Right atrium auricular region (tissue), 2 donors: ENCODE results near the gene SNAPC3. TPM values are rescaled to one million over a fixed set of nuclear protein-coding genes. Genes with fewer than 3 reads are reported as not detected.

Experiments
- DNase-seq: peaks from one replicate; pipeline ENCODE4 v3.0.0-alpha.2; 2019; ENCODE audit warnings: low spot score
- H3K27ac ChIP-seq, 2 donors: fragments of 200-600 bp; sonication (generic); 1 replicate in 1 of 2; 2 replicates in 1 of 2; pipeline ENCODE4 v1.5.1; 2016 to 2019
- H3K27me3 ChIP-seq, 2 donors: fragments of 200-600 bp; sonication (generic); one replicate each; pipeline versions ENCODE4 v1.5.1 to v1.6.0; 2017 to 2019
- H3K36me3 ChIP-seq: fragments of 200-600 bp; sonication (generic); one replicate; pipeline ENCODE4 v1.5.1; 2016
- H3K4me1 ChIP-seq, 2 donors: fragments of 200-600 bp; sonication (generic); one replicate each; pipeline versions ENCODE4 v1.5.1 to v1.6.0; 2017 to 2019
- H3K4me3 ChIP-seq, 2 donors: fragments of 200-600 bp; sonication (generic); 1 replicate in 1 of 2; 2 replicates in 1 of 2; pipeline ENCODE4 v1.5.1; 2017 to 2019; ENCODE audit warnings: mild to moderate bottlenecking in 1 of 2, moderate library complexity in 1 of 2
- H3K9me3 ChIP-seq, 2 donors: fragments of 200-600 bp; sonication (generic); one replicate each; pipeline ENCODE4 v1.5.1; 2019
- CTCF ChIP-seq, 2 donors: fragments of 200-600 bp; sonication (generic); IDR thresholded peaks; one replicate each; pipeline ENCODE4 v1.5.1; 2019; ENCODE audit warnings: antibody characterized with exemption in 2 of 2
- total RNA-seq, 2 donors: library from RNA; depleted of rRNA; stranded (reverse); fragments of >200 nt; gene quantifications; one replicate each; pipeline ENCODE4 v1.1.0, GENCODE V29; 2016

The SNAPC3 gene
- total RNA-seq, 2 donors from 2014 or later = 14.5 to 23.9 TPM

GRCh38 chr9:15501179-15501578 is 78.5 kb downstream of the SNAPC3 start:
- Histone ChIP-seq H3K36me3 (peaks cover 10% of the 10 kb centered on the region), H3K4me3 (no peak overlapping the region), H3K27me3 (no peaks in the 10 kb centered on the region), H3K4me1 (no peaks in the 10 kb centered on the region), H3K27ac (no peak overlapping the region), H3K9me3 (no peaks in the 10 kb centered on the region)
- no peak for DNase-seq
- no peak for TF ChIP-seq CTCF (IDR thresholded peaks at IDR 0.05)

- TF ChIP-seq CTCF (IDR thresholded peaks at IDR 0.05) = no peak
- H3K36me3 ChIP-seq = peaks cover 16% of the 10 kb centered on the region
These were observed 79.1 kb downstream of the SNAPC3 start for GRCh38 chr9:15501803-15502202.

GRCh38 chr9:15505921-15506320 is 83.2 kb downstream of the SNAPC3 start:
- Histone ChIP-seq H3K36me3 (peaks cover 22% of the 10 kb centered on the region), H3K27ac (no peak overlapping the region), H3K27me3 (no peaks in the 10 kb centered on the region), H3K9me3 (no peaks in the 10 kb centered on the region), H3K4me1 (peaks cover 0 to 12% of the 10 kb centered on the region in 2 donors), H3K4me3 (no peak overlapping the region)
- TF ChIP-seq CTCF (IDR thresholded peaks at IDR 0.05) = no peak
- DNase-seq = no peak

More at GRCh38 chr9:15501803-15502202, 79.1 kb downstream of the SNAPC3 start:
- no peaks in the 10 kb centered on the region for H3K27me3 ChIP-seq
- no peak overlapping the region for H3K27ac ChIP-seq
- H3K9me3 ChIP-seq = no peaks in the 10 kb centered on the region
- no peak overlapping the region for H3K4me3 ChIP-seq
- H3K4me1 ChIP-seq = no peaks in the 10 kb centered on the region
- no peak for DNase-seq

GRCh38 chr9:15509931-15510788 is 87.5 kb downstream of the SNAPC3 start:
- peaks cover 0 to 20% of the 10 kb centered on the region in 2 donors for H3K4me1 ChIP-seq
- H3K9me3 ChIP-seq = no peaks in the 10 kb centered on the region
- DNase-seq = no peak
- peaks cover 19% of the 10 kb centered on the region for H3K36me3 ChIP-seq
- H3K4me3 ChIP-seq = peak overlapping the region; percentile 92 to 95
- H3K27ac ChIP-seq = peak overlapping the region; percentile 93 to 94
- TF ChIP-seq CTCF (IDR thresholded peaks at IDR 0.05) = peak in 1 of 2 donors; percentile 7
- H3K27me3 ChIP-seq = no peaks in the 10 kb centered on the region

- no peak for TF ChIP-seq CTCF (IDR thresholded peaks at IDR 0.05)
- Histone ChIP-seq H3K27ac (peak within 1 kb of the TSS; percentile 93 to 94), H3K4me3 (peak within 1 kb of the TSS; percentile 92 to 95), H3K36me3 (peaks cover 13% of the 10 kb centered on the region), H3K4me1 (peaks cover 0 to 20% of the 10 kb centered on the region in 2 donors), H3K27me3 (no peaks in the 10 kb centered on the region), H3K9me3 (no peaks in the 10 kb centered on the region)
- peak; percentile 82 for DNase-seq
These were observed 88.3 kb downstream of the SNAPC3 start, which contains the start of gene PSIP1 for GRCh38 chr9:15510789-15511575. Gene PSIP1, minus strand, starts transcription at chr9:15510970. Its CDS starts 782 bp downstream, at chr9:15510188.

Other genes with a start within 250 kb of the SNAPC3 start
- 1 to 10 TPM; 2.0 to 2.3 TPM for gene TTC39B, start 115.7 kb upstream of the SNAPC3 start, total RNA-seq
- gene PSIP1, start 88.1 kb downstream of the SNAPC3 start, total RNA-seq = 10 to 100 TPM; 21.4 to 21.7 TPM
- gene CCDC171, start 130.2 kb downstream of the SNAPC3 start, total RNA-seq = 1 to 10 TPM in 1 of 2 donors, under 1 TPM in 1; 0.90 to 1.4 TPM